HepG2 (cell line): ENCODE measurements around the gene KCNAB2. TPM values are rescaled to one million over a fixed set of nuclear protein-coding genes. Genes with fewer than 3 reads are reported as not detected.

Experiments
- ATAC-seq: fragments of 200-7000 bp; cut with Tn5 transposase; 3 replicates; pipeline ENCODE4 v1.9.1; 2020; ENCODE audit warnings: mild to moderate bottlenecking, moderate library complexity
- BruUV-seq: library from RNA; stranded (reverse); fragments of 400-500 nt; replicated peaks from 2 replicates; lab custom pipeline; 2021; lab: Mats Ljungman, UMichigan
- CTCF ChIA-PET: fragments of 300-600 bp; formaldehyde crosslinking; extraction: SDS; loops from one replicate; lab custom pipeline; 2021; ENCODE audit warnings: low total read pairs, inconsistent platforms, low intra/inter-chr PET ratio; lab: Yijun Ruan, JAX
- POLR2A ChIA-PET: fragments of 350-600 bp; sonication (Branson Sonifier 250); formaldehyde crosslinking; loops from one replicate; lab custom pipeline; 2020; ENCODE audit warnings: antibody characterized with exemption, inconsistent platforms; lab: Yijun Ruan, JAX
- DNase-seq: peaks from one replicate; pipeline ENCODE4 v3.0.0-alpha.2; 2015; ENCODE audit warnings: low spot score
- FAIRE-seq: peaks from 3 replicates; lab custom pipeline; 2011; peaks lifted over from hg19 to GRCh38; lab: Jason Lieb, UNC
- H2AFZ ChIP-seq: one replicate; pipeline ENCODE4 v1.6.1; 2011; ENCODE audit warnings: low read length, inconsistent platforms
- H3K27ac ChIP-seq: fragments of 300-600 bp; 3 replicates; pipeline ENCODE4 v1.8.0; 2011; ENCODE audit warnings: mixed run types, mild to moderate bottlenecking, mixed read lengths, low read length, inconsistent platforms; ENCODE audit not compliant: insufficient read depth; ENCODE audit errors: extremely low read length
- H3K27me3 ChIP-seq, 2 experiments: fragments of 200-600 bp in 1 of 2; 2 replicates in 1 of 2; 3 replicates in 1 of 2; pipeline versions ENCODE4 v1.6.0 to v1.8.0; 2011; ENCODE audit warnings: low read length in 2 of 2, mild to moderate bottlenecking in 2 of 2, moderate library complexity in 2 of 2, inconsistent platforms in 1 of 2; ENCODE audit not compliant: insufficient read depth in 2 of 2, control insufficient read depth in 1 of 2
- H3K36me3 ChIP-seq, 2 experiments: fragments of 200-600 bp in 1 of 2; replicated peaks in 1 of 2; 2 replicates in 1 of 2; 3 replicates in 1 of 2; pipeline versions ENCODE4 v1.5.1 to v1.8.0; 2011; ENCODE audit warnings: low read length in 2 of 2, inconsistent platforms in 1 of 2; ENCODE audit not compliant: insufficient read depth in 2 of 2, control insufficient read depth in 1 of 2
- H3K4me1 ChIP-seq: 2 replicates; pipeline ENCODE4 v1.5.1; 2012; ENCODE audit warnings: low read length, inconsistent platforms; ENCODE audit not compliant: insufficient read depth
- H3K4me2 ChIP-seq: 2 replicates; pipeline ENCODE4 v1.6.0; 2011; ENCODE audit warnings: low read depth, low read length, inconsistent platforms
- H3K4me3 ChIP-seq, 3 experiments: fragments of 200-600 bp in 1 of 3; sonication (generic), shearing (Covaris generic) in 1 of 3; replicated peaks in 1 of 3; 2 replicates each; pipeline ENCODE4 v1.5.1; 2011 to 2016; ENCODE audit warnings: low read length in 3 of 3, inconsistent platforms in 2 of 3, low read depth in 2 of 3, mild to moderate bottlenecking in 2 of 3, control low read depth in 1 of 3, mixed read lengths in 1 of 3; ENCODE audit not compliant: insufficient read depth in 1 of 3
- H3K79me2 ChIP-seq: one replicate; pipeline ENCODE4 v1.6.1; 2011; ENCODE audit warnings: low read length, inconsistent platforms; ENCODE audit not compliant: insufficient read depth
- H3K9ac ChIP-seq: 2 replicates; pipeline ENCODE4 v1.6.0; 2011; ENCODE audit warnings: mild to moderate bottlenecking, low read depth, low read length, inconsistent platforms; ENCODE audit not compliant: insufficient read depth
- H3K9me3 ChIP-seq: 2 replicates; pipeline ENCODE4 v1.5.1; 2012; ENCODE audit warnings: mild to moderate bottlenecking, low read length
- H4K20me1 ChIP-seq: 2 replicates; pipeline ENCODE4 v1.6.0; 2011; ENCODE audit warnings: inconsistent platforms, mild to moderate bottlenecking, low read length, moderate library complexity; ENCODE audit not compliant: insufficient read depth
- ARID4A ChIP-seq: sonication (generic); formaldehyde crosslinking; IDR thresholded peaks from 2 replicates; pipeline ENCODE4 v1.5.0; 2020; ENCODE audit warnings: mild to moderate bottlenecking, missing genetic modification reagents, borderline replicate concordance
- E2F1 ChIP-seq: sonication (generic); formaldehyde crosslinking; IDR thresholded peaks from 2 replicates; pipeline ENCODE4 v1.5.0; 2020; ENCODE audit warnings: missing genetic modification reagents
- FOXO1 ChIP-seq: sonication (generic); formaldehyde crosslinking; IDR thresholded peaks from 2 replicates; pipeline ENCODE4 v1.4.0; 2020; ENCODE audit warnings: missing genetic modification reagents
- HNRNPK ChIP-seq: fragments of 200-400 bp; formaldehyde crosslinking; IDR thresholded peaks from 2 replicates; pipeline ENCODE4 v1.6.1; 2018; ENCODE audit warnings: low read length, low read depth, moderate library complexity, mild to moderate bottlenecking; ENCODE audit not compliant: poor library complexity, severe bottlenecking
- HNRNPL ChIP-seq: fragments of 200-400 bp; formaldehyde crosslinking; IDR thresholded peaks from 2 replicates; pipeline ENCODE4 v1.6.1; 2017; ENCODE audit warnings: mild to moderate bottlenecking, low read depth, low read length
- HOXA7 ChIP-seq: sonication (generic); formaldehyde crosslinking; IDR thresholded peaks from 2 replicates; pipeline ENCODE4 v1.8.1; 2022; ENCODE audit warnings: mild to moderate bottlenecking, missing genetic modification reagents, moderate library complexity
- JUND ChIP-seq: sonication (generic); formaldehyde crosslinking; IDR thresholded peaks from 2 replicates; pipeline ENCODE4 v1.8.0; 2022; ENCODE audit warnings: mild to moderate bottlenecking, missing genetic modification reagents
- MTF1 ChIP-seq: sonication (generic); formaldehyde crosslinking; IDR thresholded peaks from 2 replicates; pipeline ENCODE4 v1.5.0; 2020; ENCODE audit warnings: missing genetic modification reagents
- NFE2L1 ChIP-seq: sonication (generic); formaldehyde crosslinking; IDR thresholded peaks from 2 replicates; pipeline ENCODE4 v1.4.0; 2020; ENCODE audit warnings: missing genetic modification reagents, mild to moderate bottlenecking, borderline replicate concordance
- RFX3 ChIP-seq: IDR thresholded peaks from 2 replicates; pipeline ENCODE4 v1.6.1; 2016; ENCODE audit warnings: missing biosample characterization, missing genetic modification reagents
- TSC22D2 ChIP-seq: sonication (generic); formaldehyde crosslinking; IDR thresholded peaks from 2 replicates; pipeline ENCODE4 v1.5.1; 2020; ENCODE audit warnings: missing genetic modification reagents, mild to moderate bottlenecking, borderline replicate concordance
- ZNF329 ChIP-seq: sonication (generic); formaldehyde crosslinking; IDR thresholded peaks from 2 replicates; pipeline ENCODE4 v1.9.0; 2021; ENCODE audit warnings: low read depth, mild to moderate bottlenecking, missing genetic modification reagents
- ZNF510 ChIP-seq: sonication (generic); formaldehyde crosslinking; IDR thresholded peaks from 2 replicates; pipeline ENCODE4 v1.4.0; 2020; ENCODE audit warnings: low read depth, mild to moderate bottlenecking, missing genetic modification reagents
- ZNF570 ChIP-seq: sonication (generic); formaldehyde crosslinking; IDR thresholded peaks from 2 replicates; pipeline ENCODE4 v1.4.0; 2020; ENCODE audit warnings: mild to moderate bottlenecking, missing genetic modification reagents, borderline replicate concordance
- ZNF597 ChIP-seq: sonication (generic); formaldehyde crosslinking; IDR thresholded peaks from 2 replicates; pipeline ENCODE4 v1.5.0; 2020; ENCODE audit warnings: missing genetic modification reagents
- ZNF780A ChIP-seq: sonication (generic); formaldehyde crosslinking; IDR thresholded peaks from 2 replicates; pipeline ENCODE4 v1.8.0; 2022; ENCODE audit warnings: mild to moderate bottlenecking, missing genetic modification reagents, moderate library complexity
- WGBS: methylation state at CpG from one replicate; pipeline ENCODE4 v1.1.6; 2017; ENCODE audit warnings: low lambda C conversion rate; 5-methylcytosine and 5-hydroxymethylcytosine counted together
- in situ Hi-C: cut with HindIII; loops from 2 replicates; pipeline ENCODE4 v1.10.0; 2017; ENCODE audit warnings: low pct_unique_long_range_greater_than_20kb; ENCODE audit not compliant: extremely low pct_ligation_motif_present
- intact Hi-C: fragments of 100-400 bp; cut with micrococcal nuclease; formaldehyde crosslinking; loops from one replicate; pipeline ENCODE4 v1.10.0; 2022; ENCODE audit not compliant: unreplicated experiment
- polyA plus RNA-seq, 8 experiments: library from polyadenylated mRNA; depleted of rRNA in 3 of 8; stranded (reverse) in 7 of 8; unstranded in 1 of 8; fragments of >200 nt; fragmentation: Illumina TruSeq in 4 of 8; extraction: Trizol in 4 of 8; gene quantifications; 2 replicates each; pipeline versions ENCODE4 v1.2.1 to v1.2.3, GENCODE V29; 2011 to 2016; ENCODE audit warnings: low read depth in 4 of 8, missing spikeins in 1 of 8, mixed read lengths in 1 of 8; ENCODE audit not compliant: insufficient read depth in 1 of 8
- total RNA-seq, 5 experiments: library from RNA; depleted of rRNA; stranded (reverse); fragments of >200 nt; fragmentation: Illumina TruSeq; extraction: Trizol; gene quantifications; 2 replicates each; pipeline ENCODE4 v1.2.3, GENCODE V29; 2016; ENCODE audit warnings: low read depth in 1 of 5
- TF ChIP-seq, protein P1 (sequence below): sonication (generic); formaldehyde crosslinking; conservative IDR thresholded peaks from 2 replicates; pipeline ENCODE4 v1.8.1; 2023; ENCODE audit warnings: missing genetic modification reagents

Gene KCNAB2
- total and polyA plus RNA-seq, 2 of the 13 experiments (the other 11 are each of a cell fraction or from before 2014, with no cell fraction given) = 6.2 to 8.8 TPM

DNA sequence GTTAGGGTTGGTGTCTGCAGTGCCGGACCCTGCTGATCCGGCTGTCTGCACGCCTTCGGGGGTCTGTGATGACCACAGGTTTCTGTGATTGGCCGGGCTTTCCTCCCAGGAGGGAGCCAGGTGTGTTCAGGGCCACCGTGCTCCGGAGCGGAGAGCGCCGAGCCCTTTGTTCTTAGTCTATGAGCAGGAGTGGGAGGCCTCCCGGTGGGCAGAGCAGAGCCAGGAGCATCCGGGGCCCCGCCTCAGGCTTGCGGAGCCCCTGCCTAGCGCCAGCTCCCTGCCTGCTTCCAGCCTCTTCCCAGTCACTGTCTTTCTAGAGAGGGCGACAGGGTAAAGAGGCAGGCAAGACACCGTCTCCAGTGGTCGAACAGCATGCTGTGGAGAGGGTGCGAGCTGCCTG lies 31.8 kb downstream of the KCNAB2 start (continued):
- no peak for TF ChIP-seq FOXO1 (CRISPR knock-in tag)
- TF ChIP-seq ZNF329 (CRISPR knock-in tag) = no peak
- no peak for TF ChIP-seq HNRNPK
- no peak for TF ChIP-seq TSC22D2 (CRISPR knock-in tag)
- no peak for TF ChIP-seq NFE2L1
- TF ChIP-seq, protein P1, sequence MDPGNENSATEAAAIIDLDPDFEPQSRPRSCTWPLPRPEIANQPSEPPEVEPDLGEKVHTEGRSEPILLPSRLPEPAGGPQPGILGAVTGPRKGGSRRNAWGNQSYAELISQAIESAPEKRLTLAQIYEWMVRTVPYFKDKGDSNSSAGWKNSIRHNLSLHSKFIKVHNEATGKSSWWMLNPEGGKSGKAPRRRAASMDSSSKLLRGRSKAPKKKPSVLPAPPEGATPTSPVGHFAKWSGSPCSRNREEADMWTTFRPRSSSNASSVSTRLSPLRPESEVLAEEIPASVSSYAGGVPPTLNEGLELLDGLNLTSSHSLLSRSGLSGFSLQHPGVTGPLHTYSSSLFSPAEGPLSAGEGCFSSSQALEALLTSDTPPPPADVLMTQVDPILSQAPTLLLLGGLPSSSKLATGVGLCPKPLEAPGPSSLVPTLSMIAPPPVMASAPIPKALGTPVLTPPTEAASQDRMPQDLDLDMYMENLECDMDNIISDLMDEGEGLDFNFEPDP = no peak
- no peak for TF ChIP-seq ZNF570 (CRISPR knock-in tag)
- TF ChIP-seq, all 625 proteins: peak for 0

DNA sequence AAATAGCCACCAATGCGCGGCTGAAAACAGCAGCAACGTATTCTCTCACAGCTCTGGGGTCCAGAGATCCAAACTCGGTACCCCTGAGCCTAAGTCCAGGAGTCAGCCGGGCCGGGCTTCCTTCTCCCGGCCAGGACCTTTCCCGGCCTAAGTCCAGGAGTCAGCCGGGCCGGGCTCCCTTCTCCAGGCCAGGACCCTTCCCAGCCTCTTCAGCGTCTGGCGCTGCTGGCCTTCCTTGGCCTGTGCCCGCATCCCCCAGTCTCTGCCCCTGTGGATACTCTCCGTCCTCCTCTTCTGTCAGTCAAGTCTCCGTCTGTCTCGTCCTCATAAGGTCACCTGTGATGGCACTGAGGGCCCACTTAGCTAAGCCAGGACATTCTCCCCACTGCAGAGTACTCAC lies 32.2 kb downstream of the KCNAB2 start:
- Histone ChIP-seq H3K36me3 (no peaks in the 10 kb centered on the region; a peak in 1 of 5 replicates), H3K79me2 (no peaks in the 10 kb centered on the region), H3K4me1 (peaks cover 18% of the 10 kb centered on the region), H3K9me3 (no peaks in the 10 kb centered on the region), H4K20me1 (no peaks in the 10 kb centered on the region), H2AFZ (no peak overlapping the region), H3K4me2 (no peak overlapping the region), H3K27me3 (no peaks in the 10 kb centered on the region; a peak in 1 of 5 replicates), H3K4me3 (no peak overlapping the region), H3K9ac (no peak overlapping the region), H3K27ac (no peak overlapping the region)
- BruUV-seq = no TSS peak
- ChIA-PET CTCF (interaction anchor here (0.6 kb wide), 1 partner anchor 76 kb away, joined by 3 read pairs; no protein-coding TSS in a partner anchor), POLR2A (no interaction called here)
- FAIRE-seq (no peak), ATAC-seq (no peak), DNase-seq (no peak)
- in situ Hi-C loops (no loop called here), intact Hi-C loops (no loop called here)
- 83% methylated on average over 16 of the region's 16 CpGs for WGBS
- no peak for TF ChIP-seq ARID4A
- TF ChIP-seq JUND (CRISPR knock-in tag) = no peak
- no peak for TF ChIP-seq ZNF780A (CRISPR knock-in tag)
- no peak for TF ChIP-seq RFX3
- no peak for TF ChIP-seq HNRNPL
- TF ChIP-seq E2F1 (CRISPR knock-in tag) = no peak
- no peak for TF ChIP-seq MTF1 (CRISPR knock-in tag)
- TF ChIP-seq HOXA7 = no peak
- no peak for TF ChIP-seq ZNF597 (CRISPR knock-in tag)
- TF ChIP-seq ZNF510 = no peak
